ENCODE data around the gene SERGEF.

SERGEF gene

GRCh38 chr11:17917556-17917955, 95.3 kb downstream of the SERGEF start:
- H3K4me3 ChIP-seq (ENCODE audit: low read depth, low read length) = no peak overlapping the region
- no peak overlapping the region for H3K27ac ChIP-seq
- H3K27me3 ChIP-seq (ENCODE audit: insufficient read depth, low read depth, severe bottlenecking) = no peaks in the 10 kb centered on the region
- no peak for DNase-seq
- TF ChIP-seq, protein P1, sequence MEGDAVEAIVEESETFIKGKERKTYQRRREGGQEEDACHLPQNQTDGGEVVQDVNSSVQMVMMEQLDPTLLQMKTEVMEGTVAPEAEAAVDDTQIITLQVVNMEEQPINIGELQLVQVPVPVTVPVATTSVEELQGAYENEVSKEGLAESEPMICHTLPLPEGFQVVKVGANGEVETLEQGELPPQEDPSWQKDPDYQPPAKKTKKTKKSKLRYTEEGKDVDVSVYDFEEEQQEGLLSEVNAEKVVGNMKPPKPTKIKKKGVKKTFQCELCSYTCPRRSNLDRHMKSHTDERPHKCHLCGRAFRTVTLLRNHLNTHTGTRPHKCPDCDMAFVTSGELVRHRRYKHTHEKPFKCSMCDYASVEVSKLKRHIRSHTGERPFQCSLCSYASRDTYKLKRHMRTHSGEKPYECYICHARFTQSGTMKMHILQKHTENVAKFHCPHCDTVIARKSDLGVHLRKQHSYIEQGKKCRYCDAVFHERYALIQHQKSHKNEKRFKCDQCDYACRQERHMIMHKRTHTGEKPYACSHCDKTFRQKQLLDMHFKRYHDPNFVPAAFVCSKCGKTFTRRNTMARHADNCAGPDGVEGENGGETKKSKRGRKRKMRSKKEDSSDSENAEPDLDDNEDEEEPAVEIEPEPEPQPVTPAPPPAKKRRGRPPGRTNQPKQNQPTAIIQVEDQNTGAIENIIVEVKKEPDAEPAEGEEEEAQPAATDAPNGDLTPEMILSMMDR (IDR thresholded peaks at IDR 0.05; ENCODE audit: low read depth, low read length) = no peak
- peaks cover 26% of the 10 kb centered on the region for H3K36me3 ChIP-seq
- no peaks in the 10 kb centered on the region for H3K9me3 ChIP-seq (ENCODE audit: severe bottlenecking)

GRCh38 chr11:17915500-17916143, 97.2 kb downstream of the SERGEF start:
- TF ChIP-seq, protein P1 (IDR thresholded peaks at IDR 0.05; ENCODE audit: low read depth, low read length) = no peak
- Histone ChIP-seq H3K9me3 (ENCODE audit: severe bottlenecking) (no peaks in the 10 kb centered on the region), H3K27ac (no peak overlapping the region), H3K27me3 (ENCODE audit: insufficient read depth, low read depth, severe bottlenecking) (no peaks in the 10 kb centered on the region), H3K4me3 (ENCODE audit: low read depth, low read length) (no peak overlapping the region), H3K36me3 (peaks cover 21% of the 10 kb centered on the region)
- DNase-seq = no peak

- TF ChIP-seq, protein P1 (IDR thresholded peaks at IDR 0.05; ENCODE audit: low read depth, low read length) = no peak
- Histone ChIP-seq H3K27me3 (ENCODE audit: insufficient read depth, low read depth, severe bottlenecking) (no peaks in the 10 kb centered on the region), H3K36me3 (peaks cover 21% of the 10 kb centered on the region), H3K9me3 (ENCODE audit: severe bottlenecking) (no peaks in the 10 kb centered on the region), H3K27ac (no peak overlapping the region), H3K4me3 (ENCODE audit: low read depth, low read length) (no peak overlapping the region)
- no peak for DNase-seq
Measured at GRCh38 chr11:17914957-17915356, 97.9 kb downstream of the SERGEF start.

- peaks cover 3% of the 10 kb centered on the region for H3K36me3 ChIP-seq
Measured at GRCh38 chr11:17907046-17907445, 105.8 kb downstream of the SERGEF start.

GRCh38 chr11:17906436-17906835, 106.4 kb downstream of the SERGEF start:
- TF ChIP-seq, protein P1 (IDR thresholded peaks at IDR 0.05; ENCODE audit: low read depth, low read length) = peak; percentile 79
- Histone ChIP-seq H3K9me3 (ENCODE audit: severe bottlenecking) (no peaks in the 10 kb centered on the region), H3K27ac (no peak overlapping the region), H3K27me3 (ENCODE audit: insufficient read depth, low read depth, severe bottlenecking) (no peaks in the 10 kb centered on the region), H3K4me3 (ENCODE audit: low read depth, low read length) (no peak overlapping the region), H3K36me3 (peaks cover 3% of the 10 kb centered on the region)
- peak; percentile 73 for DNase-seq

More at GRCh38 chr11:17907046-17907445, 105.8 kb downstream of the SERGEF start:
- H3K27ac ChIP-seq = no peak overlapping the region
- no peak overlapping the region for H3K4me3 ChIP-seq (ENCODE audit: low read depth, low read length)
- no peaks in the 10 kb centered on the region for H3K27me3 ChIP-seq (ENCODE audit: insufficient read depth, low read depth, severe bottlenecking)
- TF ChIP-seq, protein P1 (IDR thresholded peaks at IDR 0.05; ENCODE audit: low read depth, low read length) = no peak
- no peaks in the 10 kb centered on the region for H3K9me3 ChIP-seq (ENCODE audit: severe bottlenecking)
- DNase-seq = no peak

DNA sequence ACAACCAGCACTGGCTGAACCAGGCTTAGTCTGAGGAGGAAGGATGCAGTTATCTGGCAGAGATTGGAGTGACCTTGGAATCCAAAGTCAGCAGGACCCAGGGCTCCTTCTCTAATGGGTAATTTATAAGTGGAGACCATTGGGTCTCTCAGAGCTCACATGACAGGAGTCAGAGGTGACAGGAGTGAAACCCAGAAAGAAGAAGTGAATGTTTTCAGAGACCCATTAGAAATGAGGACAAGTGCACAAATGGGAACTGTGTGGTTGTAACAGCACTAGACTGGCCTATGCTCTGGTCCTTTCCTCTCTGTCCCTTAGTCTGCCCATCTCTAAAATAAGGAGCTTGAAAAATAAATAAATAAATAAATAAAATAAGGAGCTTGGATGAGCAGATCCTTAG, 107.4 kb downstream of the SERGEF start:
- peaks cover 3% of the 10 kb centered on the region for H3K36me3 ChIP-seq
- H3K9me3 ChIP-seq (ENCODE audit: severe bottlenecking) = no peaks in the 10 kb centered on the region
- TF ChIP-seq, protein P1 (IDR thresholded peaks at IDR 0.05; ENCODE audit: low read depth, low read length) = no peak
- H3K27ac ChIP-seq = no peak overlapping the region
- DNase-seq = no peak
- no peaks in the 10 kb centered on the region for H3K27me3 ChIP-seq (ENCODE audit: insufficient read depth, low read depth, severe bottlenecking)
- H3K4me3 ChIP-seq (ENCODE audit: low read depth, low read length) = no peak overlapping the region

Measured in WERI-Rb-1 (cell line).